Measurements from ENCODE around the gene S100A4.

Gene S100A4

DNA sequence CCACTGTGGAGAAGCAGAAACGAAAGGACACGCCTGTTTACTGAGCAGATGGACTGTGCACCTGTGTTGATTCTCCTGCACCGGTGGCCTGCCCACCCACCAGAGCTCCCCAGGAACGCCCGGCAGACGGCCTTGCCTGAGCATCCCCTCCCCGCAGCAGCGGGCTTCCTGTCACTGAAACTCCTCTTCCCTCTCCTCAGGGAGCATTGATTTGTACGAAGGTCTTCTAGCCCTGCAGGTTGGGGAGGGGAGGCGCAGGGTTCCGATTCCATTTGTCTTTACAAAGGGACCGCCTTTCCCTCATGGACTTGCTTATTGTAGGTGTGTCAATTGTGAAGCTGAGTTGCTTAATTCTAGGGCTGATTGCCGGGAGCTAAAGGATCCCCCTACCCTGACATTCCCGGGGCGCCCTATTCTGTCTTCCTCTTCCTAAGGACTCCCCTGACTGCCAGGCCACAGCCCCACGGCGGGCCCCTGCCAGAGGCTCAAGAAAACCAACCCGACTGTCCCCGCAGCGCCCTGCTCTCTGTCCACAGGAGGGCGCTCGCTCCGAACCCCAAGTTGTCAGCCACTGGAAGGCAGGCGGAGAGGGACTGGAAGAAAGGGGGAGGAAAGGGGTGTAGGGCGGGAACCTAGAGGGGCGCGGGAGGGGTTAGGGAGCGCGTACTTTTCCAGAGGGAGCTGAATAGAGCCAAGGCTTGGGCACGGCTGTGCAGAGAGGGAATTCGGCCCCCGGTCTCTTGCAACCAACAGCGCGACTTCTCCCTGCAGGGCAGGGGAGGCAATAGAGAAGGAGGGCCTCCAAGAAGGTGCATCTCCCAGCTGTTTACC, 12.6 kb downstream of the S100A4 start:
- DNase-seq (ENCODE audit: low read depth, low spot score), result peak; percentile 87
- TF ChIP-seq CTCF (IDR thresholded peaks at IDR 0.05; ENCODE audit: low read depth, low read length), result peak; percentile 96
- in situ Hi-C loops (cut with HindIII; ENCODE audit: low sequenced_read_pairs), result no loop called here
- peak overlapping the region; percentile 59 for H3K4me3 ChIP-seq (ENCODE audit: low read depth, low read length)

DNA sequence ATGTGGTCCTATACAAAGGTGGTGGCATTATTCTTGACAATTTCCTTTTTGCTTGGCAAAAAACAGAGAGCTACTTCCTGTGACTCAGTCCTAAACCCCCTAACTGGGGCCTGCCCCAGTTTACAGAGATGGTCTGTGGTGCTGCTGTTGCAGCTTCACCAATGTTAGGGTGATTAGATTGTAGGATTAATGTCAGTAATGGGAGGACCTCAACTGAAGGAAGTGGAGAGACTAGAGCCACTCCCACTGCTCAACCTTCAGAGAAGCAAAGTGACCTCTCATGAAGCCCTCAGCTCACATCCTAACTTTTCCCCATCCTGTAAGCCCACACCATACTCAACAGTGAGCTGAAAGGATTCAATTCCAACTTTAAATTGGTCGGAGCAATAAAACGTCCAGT, 13.4 kb downstream of the S100A4 start:
- no peak for DNase-seq (ENCODE audit: low read depth, low spot score)
- in situ Hi-C loops (cut with HindIII; ENCODE audit: low sequenced_read_pairs), result no loop called here
- no peak overlapping the region for H3K4me3 ChIP-seq (ENCODE audit: low read depth, low read length)
- no peak for TF ChIP-seq CTCF (IDR thresholded peaks at IDR 0.05; ENCODE audit: low read depth, low read length)

- in situ Hi-C loops (cut with HindIII; ENCODE audit: low sequenced_read_pairs), result no loop called here
- no peak for TF ChIP-seq CTCF (IDR thresholded peaks at IDR 0.05; ENCODE audit: low read depth, low read length)
- DNase-seq (ENCODE audit: low read depth, low spot score), result no peak
- no peak overlapping the region for H3K4me3 ChIP-seq (ENCODE audit: low read depth, low read length)
These were observed 14.0 kb downstream of the S100A4 start for GRCh38 chr1:153531638-153532037.

DNA sequence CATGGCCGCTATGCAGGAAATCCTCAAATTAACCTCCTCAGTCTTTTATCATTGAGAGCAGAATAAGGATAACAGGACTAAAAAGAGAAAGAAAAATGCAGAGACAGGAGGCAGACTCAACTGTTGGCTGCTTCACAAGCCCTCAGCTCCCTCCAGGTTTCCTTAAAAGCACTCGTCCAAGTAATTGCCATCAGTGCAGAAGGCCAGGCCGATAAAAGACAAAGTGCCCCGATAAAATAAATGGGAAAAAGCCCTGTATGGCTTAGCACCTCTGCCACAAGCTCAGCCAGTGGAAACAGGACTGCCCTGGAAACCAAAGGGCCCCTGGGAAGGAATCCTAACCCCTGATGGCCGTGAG, 17.9 kb downstream of the S100A4 start:
- H3K4me3 ChIP-seq (ENCODE audit: low read depth, low read length), result no peak overlapping the region
- no peak for TF ChIP-seq CTCF (IDR thresholded peaks at IDR 0.05; ENCODE audit: low read depth, low read length)
- in situ Hi-C loops (cut with HindIII; ENCODE audit: low sequenced_read_pairs), result no loop called here
- no peak for DNase-seq (ENCODE audit: low read depth, low spot score)

GRCh38 chr1:153527023-153527682, 18.5 kb downstream of the S100A4 start:
- peak; percentile 16 for DNase-seq (ENCODE audit: low read depth, low spot score)
- in situ Hi-C loops (cut with HindIII; ENCODE audit: low sequenced_read_pairs), result no loop called here
- H3K4me3 ChIP-seq (ENCODE audit: low read depth, low read length), result no peak overlapping the region
- no peak for TF ChIP-seq CTCF (IDR thresholded peaks at IDR 0.05; ENCODE audit: low read depth, low read length)

- H3K4me3 ChIP-seq (ENCODE audit: low read depth, low read length), result no peak overlapping the region
- DNase-seq (ENCODE audit: low read depth, low spot score), result no peak
- TF ChIP-seq CTCF (IDR thresholded peaks at IDR 0.05; ENCODE audit: low read depth, low read length), result no peak
- in situ Hi-C loops (cut with HindIII; ENCODE audit: low sequenced_read_pairs), result no loop called here
These were observed 19.5 kb downstream of the S100A4 start for GRCh38 chr1:153526132-153526543.
